Activated CD8-positive, alpha-beta memory T cell treated with anti-CD3 and anti-CD28 coated beads for 4 hours (primary cell): ENCODE data around the gene SERPINH1.
"Not testable (repeated sequence)": the region's sequence is repeated elsewhere in the genome, so short reads cannot be mapped to it uniquely, and the experiment has no call there.

Source experiments
- DNase-seq, 2 donors: peaks; one replicate each; pipeline ENCODE4 v3.0.0-alpha.2; 2020; ENCODE audit warnings: low read depth in 2 of 2

The SERPINH1 gene

DNA sequence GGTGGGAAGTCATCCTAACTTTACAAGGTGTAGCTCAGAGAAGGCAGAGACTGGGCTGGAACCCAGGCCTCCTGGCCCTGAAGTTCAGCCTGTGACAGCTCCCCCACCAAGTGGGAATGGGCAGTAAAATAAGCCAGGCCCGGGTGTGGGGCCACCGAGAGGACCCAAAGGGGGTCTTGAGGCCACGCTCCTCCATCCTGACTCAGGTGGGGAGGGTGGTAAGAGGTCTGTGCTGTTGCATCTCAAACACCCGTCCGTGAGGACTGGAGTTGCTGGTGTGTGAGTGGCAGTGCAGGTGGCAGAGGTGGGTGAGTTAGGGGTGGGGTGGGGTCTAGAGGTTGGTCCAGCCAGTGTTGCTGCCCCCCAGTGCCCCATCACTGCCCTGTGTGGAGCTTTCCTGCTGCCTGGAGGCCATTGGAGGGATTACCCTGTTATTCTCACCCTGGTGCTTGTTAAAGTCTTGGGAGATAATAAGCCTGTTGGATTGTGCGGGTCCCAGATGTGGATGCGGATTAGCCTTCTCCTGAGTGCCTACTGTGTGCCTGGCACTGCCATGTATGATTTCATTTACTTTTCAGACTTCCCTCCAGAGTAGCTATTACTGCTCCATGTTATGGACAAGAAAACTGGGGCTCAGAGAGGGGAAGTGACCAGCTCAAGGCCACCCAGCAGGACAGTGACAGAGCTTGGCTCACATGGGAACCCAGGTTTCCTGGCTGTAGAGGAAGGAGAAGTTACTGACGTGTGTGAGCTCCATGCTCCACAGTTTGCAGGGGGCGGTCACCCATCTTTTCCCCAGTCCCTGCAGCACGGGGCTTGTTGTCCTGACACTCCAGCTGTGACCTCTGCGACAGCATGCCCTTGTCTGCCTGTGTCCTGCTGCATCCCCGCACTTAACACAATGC lies 12.9 kb downstream of the SERPINH1 start:
- no peak for DNase-seq

DNA sequence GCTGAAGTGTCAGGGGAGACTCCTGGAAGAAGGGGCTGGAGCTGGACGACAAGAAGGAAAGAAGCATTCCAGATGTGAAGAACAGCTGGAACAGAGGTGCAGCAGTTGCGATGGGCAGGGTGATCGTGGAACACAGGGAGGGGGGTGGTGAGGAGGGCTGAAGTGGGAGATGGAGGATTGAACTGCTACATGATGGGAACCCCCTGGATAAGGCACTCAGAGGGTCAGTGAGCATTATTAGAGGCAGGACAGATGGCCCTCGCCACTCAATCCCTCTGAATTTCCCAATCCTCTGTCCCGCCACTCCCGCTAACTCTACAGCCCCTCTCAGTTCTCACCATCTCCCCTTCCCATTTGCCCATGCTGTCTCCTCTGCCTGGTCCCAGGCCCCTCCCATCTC lies 14.0 kb downstream of the SERPINH1 start:
- DNase-seq, result no peak

DNA sequence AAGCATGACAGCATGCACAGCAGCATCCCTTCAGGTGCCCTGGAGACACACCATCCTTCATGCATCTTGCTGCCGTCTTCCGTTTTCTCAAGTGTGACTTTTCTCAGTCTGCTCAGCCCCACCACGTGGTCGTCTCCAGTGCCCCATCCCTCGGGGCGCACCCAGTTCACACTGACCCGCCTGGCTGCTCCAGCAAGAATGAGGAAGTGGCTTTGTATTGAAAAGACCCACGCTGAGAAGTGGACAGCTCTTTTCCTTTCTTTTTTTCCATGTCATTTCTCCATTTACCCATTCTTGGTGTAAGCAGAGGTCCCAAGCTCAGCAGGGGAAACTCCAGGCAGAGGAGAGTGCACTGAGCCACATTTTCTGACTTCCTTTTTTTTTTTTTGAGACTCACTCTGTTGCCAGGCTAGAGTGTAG lies 14.5 kb downstream of the SERPINH1 start:
- no peak for DNase-seq

DNA sequence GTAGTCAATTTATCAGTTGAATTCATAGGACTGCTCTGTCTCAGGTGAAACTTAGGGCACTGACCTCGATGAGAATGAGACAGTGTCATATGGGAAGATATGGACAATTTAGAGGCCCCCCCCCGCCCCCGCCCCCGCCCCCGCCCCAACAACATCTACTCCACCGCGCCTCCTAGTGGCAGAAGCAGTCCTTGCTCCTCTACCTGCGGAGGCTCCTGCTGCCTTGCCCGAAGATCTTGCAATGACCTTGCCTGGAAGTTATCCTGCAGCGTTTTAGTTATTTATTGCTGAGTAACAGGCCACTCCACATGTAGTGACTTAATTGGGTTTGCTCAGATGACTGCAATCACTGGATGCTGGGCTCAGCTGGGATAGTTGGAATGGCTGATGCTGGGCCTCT lies 15.2 kb downstream of the SERPINH1 start:
- DNase-seq, result peak; percentile 15 to 24

DNA sequence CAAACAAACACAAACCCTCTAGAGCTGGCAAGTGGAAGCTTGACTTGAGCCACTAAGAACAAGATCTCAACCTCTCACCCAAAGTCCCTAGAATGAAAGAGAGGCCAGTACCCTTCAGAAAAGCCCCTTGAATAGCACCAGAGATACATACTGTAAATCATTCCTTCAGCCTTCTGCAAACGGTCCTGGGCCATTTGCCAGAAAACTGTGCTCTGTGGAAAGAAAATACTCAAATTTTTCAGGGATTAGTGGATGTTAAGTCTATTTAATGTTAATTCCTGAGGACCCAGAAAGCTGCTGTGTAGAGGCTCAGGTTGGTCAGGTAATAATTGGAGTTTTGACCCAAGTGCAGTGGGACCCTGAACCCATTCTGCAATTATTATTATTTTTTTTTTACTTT lies 16.9 kb downstream of the SERPINH1 start:
- no peak for DNase-seq

DNA sequence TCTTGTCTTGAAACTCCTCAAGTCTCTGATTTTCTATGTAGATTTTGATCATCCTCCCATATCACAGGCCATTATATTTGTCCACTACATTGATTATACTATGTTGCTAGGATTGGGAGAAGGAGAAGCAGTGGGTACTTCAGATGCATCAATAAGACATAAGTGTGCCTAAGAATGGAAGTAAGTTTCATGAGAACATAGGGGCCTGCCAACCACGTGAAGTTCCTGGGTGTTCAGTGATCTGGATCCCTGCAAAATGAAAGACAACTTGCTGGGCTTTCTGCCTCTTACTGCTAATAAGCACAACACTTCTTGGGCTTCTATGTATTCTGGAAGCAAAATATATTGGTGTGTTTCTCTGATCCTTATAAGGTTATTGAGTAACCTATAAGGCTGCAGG lies 17.8 kb downstream of the SERPINH1 start:
- no peak for DNase-seq

- DNase-seq, result no peak
Observed at GRCh38 chr11:75582506-75582894, 20.4 kb downstream of the SERPINH1 start.

DNA sequence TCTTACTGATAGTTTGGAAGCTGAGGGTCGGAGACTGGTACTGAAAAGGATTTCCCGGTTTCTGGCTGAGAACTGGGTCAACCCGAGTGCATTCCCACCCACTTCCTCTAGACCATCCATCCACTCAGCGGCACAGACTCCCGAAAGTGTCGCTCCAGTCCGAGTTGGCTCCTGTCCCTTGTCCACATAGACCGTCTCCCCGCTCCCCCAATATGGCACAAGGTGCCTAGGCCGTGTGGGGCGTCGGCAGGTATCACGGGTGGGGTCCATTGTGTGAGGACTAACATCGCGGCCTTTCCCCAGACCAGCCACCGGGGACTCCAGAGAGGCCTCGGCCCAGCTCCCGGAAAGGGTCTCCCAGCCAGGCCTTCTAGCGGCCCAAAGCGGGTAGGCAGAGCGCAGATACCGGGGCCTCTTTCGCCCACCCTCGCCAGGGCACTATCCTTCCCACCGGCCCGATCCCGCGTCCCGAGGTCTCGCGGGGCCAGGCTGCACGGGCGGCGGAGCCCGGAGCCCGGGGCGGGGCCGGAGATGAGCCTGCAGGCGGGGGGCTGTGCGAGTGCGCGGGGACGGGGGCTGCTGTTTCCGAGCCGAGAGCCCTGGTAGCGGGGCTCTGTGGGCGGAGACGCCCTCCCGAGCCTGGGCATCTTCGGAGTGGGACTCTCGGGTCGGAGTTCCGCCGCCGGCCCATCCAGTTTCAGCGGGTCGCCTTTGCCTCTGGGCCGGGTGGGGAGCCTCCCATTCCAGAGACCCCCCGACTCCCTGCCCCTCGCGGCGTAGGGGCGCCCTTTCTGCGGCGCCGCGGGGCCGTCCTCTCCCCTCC lies 21.1 kb downstream of the SERPINH1 start:
- peak in 1 of 2 donors; percentile 24 for DNase-seq

GRCh38 chr11:75583718-75584658 lies 21.9 kb downstream of the SERPINH1 start:
- no peak for DNase-seq

DNA sequence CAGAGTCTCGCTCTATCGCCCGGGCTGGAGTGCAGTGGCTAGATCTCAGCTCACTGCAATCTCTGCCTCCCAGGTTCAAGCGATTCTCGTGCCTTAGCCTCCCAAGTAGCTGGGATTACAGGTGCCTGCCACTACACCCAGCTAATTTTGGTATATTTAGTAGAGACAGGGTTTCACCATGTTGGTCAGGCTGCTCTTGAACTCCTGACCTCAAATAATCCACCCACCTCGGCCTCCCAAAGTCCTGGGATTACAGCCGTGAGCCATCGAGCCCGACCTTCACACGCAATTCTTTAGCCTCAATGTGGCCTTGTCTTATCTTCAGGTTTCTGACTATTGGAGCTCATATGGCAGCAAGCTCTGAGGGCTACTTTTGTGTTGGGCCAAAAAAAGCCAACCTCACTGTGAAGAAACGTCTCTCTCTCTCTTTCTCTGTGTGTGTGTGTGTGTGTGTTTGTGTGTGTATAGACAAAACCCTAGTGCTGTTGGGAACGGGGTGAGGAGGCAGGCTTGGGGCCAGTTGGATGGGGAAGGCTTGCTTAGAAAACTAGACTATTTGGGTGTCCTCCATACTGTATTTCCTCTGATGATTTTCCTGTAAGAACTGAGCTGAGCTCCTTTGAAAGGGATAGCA lies 22.7 kb downstream of the SERPINH1 start:
- DNase-seq, result not testable (repeated sequence)

DNA sequence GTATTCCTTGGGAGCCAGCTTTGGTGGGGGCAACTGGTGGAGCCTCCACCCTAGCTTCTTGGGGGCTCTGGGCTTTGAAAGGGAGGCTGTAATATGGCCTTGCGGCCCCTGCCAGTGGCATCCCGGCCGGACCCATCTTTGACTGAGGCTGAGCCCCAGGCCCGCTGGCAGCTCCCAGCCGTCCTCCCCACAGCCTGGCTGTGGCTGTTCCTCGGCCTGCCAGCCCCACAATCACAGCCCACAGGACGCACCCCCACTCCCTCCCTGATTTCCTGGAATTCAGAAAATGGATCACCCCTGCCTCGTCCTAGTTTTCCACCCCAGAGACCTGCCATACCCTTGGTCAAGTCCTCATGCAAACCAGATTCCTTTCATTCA lies 23.2 kb downstream of the SERPINH1 start:
- no peak for DNase-seq

GRCh38 chr11:75586395-75586794 lies 24.3 kb downstream of the SERPINH1 start:
- DNase-seq, result no peak

DNA sequence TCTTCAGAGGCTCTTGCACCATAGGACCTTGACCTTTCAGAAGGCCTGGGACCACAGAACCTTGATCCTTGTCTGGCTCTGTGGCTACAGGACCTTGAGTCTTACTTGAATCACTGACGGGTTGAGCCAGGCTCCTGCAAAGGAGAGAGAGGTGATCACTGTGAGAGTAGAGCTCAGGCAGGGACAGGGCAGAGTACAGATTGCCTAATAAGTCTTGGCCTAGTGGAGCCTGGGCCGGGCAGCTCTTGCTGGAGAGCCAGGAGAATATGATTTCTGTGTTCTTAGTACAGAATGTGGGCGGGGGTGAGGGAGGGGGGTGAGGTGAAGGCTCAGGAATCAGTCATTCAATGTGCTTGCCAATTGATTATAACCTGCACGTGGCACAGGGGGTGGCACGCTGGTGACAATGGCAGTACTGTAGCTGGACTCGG lies 26.0 kb downstream of the SERPINH1 start:
- DNase-seq, result no peak

DNA sequence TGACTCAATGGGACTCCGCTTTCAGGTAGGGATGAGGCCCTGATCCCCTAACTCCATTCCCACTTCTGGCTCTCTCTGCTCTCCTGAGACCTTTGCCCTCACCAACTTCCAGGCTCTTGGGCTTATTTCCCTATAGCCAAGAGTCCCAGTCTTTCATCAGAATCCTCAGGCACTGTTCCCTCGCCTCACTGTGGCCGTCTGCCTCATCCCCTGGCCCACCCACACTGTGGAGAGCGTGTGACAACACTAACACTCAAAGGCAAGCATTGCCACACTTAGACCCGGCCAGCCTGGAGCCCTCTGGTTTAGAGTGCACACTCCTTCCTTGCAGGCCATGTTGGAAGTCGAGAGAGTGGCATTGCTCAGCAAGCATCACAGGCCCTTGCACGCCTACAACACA lies 27.0 kb downstream of the SERPINH1 start:
- DNase-seq, result no peak

DNA sequence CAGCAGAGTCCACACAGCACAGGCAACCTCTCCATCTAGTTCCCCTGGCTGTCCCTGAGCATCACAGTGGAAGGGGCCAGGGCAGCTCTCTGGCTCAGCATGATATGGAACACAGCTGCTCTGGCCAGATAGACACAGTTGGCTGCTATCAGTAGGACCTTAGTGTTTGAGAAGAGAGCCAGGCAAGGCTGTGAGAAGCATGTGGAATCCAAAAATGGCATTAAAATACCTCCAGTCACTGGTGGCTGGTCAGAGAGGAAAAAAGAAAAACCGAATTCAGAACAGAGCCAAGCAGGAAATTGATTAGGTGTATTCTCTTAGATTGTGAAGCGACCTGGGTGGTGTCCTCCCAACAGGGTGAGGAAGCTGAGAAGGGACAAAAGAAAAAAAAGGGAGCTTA lies 27.9 kb downstream of the SERPINH1 start:
- no peak for DNase-seq

- no peak for DNase-seq
Observed at GRCh38 chr11:75591371-75591770, 29.3 kb downstream of the SERPINH1 start.

GRCh38 chr11:75591966-75592365 lies 29.9 kb downstream of the SERPINH1 start:
- DNase-seq, result no peak

DNA sequence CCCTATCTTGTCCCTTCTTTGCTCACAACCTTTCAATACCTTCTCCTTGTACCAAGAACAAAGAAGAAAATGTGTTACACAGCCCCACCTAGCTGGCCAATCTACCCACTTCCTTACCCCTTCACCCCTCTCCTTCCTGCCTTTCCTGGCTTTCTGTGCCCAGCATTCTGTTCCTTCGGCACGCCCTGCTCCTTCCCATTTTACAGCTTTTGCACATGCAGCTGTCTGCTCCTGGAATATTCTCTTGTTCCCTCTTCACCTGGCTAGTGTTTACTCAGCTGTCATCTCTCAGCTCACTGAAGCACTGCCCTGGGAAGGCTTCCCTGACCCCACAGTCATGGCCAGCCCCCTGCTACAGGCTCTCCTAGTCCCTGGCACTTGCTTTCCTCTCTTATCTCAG lies 30.7 kb downstream of the SERPINH1 start:
- no peak for DNase-seq

DNA sequence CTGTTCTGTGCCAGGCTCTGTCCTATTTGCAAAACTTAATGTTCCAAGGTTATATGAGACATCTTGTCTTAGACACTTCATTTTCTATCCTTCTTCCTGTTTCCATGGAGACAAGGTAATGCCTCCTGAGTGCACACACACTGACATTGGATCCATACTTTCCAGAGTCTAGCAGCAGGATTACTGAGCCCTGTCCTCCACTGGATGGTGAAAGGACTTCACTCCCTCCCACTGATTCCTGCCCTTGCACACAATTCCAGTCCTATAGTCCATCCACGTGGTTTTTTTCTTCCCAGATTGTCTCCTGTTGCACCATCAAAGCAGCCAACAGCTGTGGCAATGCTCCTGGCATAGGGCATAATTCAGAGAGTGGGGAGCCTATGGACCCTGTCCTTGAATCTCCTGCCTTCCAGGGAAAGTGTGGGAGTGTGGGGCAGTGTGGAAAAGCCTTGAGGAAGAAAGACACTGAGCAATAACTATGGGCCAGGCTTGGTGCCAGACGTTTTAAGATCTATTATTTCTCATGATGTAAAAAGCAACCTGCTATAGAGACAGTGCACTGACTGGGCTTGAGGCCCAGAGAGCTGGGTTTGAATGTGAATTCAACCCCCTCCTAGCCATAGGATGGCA lies 31.3 kb downstream of the SERPINH1 start:
- DNase-seq, result no peak

DNA sequence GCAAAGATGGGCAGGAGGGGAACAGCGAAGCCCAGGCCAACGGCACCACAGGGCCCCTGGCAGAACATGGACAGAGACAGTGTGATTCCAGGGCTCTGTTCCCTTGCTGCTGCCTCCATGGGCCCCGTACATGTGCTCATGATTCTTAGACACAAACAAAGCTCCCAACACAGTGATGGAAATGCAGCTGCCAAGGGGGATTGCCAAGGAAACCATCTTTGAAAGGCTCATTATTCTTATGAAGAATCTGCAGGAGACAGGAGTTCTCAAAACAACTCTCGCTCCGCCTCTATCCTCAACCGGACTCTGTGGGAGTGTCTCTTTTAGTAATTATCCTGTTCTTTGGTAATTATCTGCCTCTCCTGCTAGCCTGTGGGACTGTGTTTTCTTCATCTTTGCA lies 32.2 kb downstream of the SERPINH1 start:
- DNase-seq, result no peak

DNA sequence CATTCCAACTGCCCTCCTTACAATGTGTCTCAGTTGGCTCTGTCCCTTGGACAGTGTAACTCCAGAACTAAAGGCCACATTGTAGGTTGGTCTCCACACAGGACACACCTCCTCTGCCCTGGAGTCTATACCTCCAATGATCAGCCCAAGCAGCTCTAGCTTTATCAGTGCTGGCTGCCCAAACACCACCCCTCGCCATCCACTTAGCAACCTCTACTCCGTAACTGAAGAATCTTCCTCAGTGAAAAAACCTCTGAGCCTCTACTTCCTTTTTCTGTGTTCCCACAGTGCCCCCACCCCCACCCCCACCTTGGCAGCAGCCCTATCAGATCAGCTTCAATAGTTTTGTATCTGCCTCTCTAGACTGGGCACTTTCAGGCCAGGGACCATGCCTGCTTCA lies 33.4 kb downstream of the SERPINH1 start:
- no peak for DNase-seq
